Activated T-cell treated with anti-CD3 and anti-CD28 coated beads, Interleukin-2, amount 50 U/mL, for 24 hours (primary cell): ENCODE data around the gene OSBP2.

Experiments
- DNase-seq: peaks from one replicate; pipeline ENCODE4 v3.0.0-alpha.2; 2020
- H3K27ac Mint-ChIP-seq: 2 replicates; pipeline ENCODE4 v1.8.0; 2020; ENCODE audit warnings: mild to moderate bottlenecking, mixed read lengths
- H3K27me3 Mint-ChIP-seq: 2 replicates; pipeline ENCODE4 v1.8.0; 2020; ENCODE audit warnings: mixed read lengths
- H3K36me3 Mint-ChIP-seq: 2 replicates; pipeline ENCODE4 v1.8.0; 2020; ENCODE audit warnings: low read depth, mixed read lengths
- H3K4me1 Mint-ChIP-seq: 2 replicates; pipeline ENCODE4 v1.8.0; 2020; ENCODE audit warnings: low read depth, mixed read lengths
- H3K4me3 Mint-ChIP-seq: 2 replicates; pipeline ENCODE4 v1.8.0; 2020; ENCODE audit warnings: mild to moderate bottlenecking, moderate library complexity, mixed read lengths
- H3K9me3 Mint-ChIP-seq: 2 replicates; pipeline ENCODE4 v1.8.0; 2020; ENCODE audit warnings: mixed read lengths

OSBP2 gene

DNA sequence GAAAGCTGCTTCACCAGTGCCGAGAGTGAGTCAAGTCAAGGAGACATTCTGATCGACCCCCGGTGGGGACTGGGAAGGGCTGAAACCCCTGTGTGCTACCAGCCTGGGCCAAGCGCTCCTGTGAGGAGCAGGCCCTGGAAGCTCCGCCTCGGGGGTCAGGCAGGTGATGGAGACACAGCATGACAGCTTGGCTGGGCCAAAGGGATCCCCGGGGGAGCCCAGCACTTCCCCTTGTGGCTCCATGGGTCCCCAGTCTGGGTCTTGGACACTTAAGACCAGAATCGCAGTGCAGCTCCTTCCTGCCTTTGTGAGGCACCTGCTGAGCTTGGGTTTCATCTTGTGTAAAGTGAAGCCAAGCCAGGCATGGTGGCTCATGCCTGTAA is 184.7 kb downstream of the OSBP2 start:
- DNase-seq, result no peak
- H3K4me1 Mint-ChIP-seq, result no peaks in the 10 kb centered on the region
- no peaks in the 10 kb centered on the region for H3K9me3 Mint-ChIP-seq
- H3K27ac Mint-ChIP-seq, result no peak overlapping the region
- H3K4me3 Mint-ChIP-seq, result no peak overlapping the region
- no peaks in the 10 kb centered on the region for H3K27me3 Mint-ChIP-seq
- H3K36me3 Mint-ChIP-seq, result no peaks in the 10 kb centered on the region

DNA sequence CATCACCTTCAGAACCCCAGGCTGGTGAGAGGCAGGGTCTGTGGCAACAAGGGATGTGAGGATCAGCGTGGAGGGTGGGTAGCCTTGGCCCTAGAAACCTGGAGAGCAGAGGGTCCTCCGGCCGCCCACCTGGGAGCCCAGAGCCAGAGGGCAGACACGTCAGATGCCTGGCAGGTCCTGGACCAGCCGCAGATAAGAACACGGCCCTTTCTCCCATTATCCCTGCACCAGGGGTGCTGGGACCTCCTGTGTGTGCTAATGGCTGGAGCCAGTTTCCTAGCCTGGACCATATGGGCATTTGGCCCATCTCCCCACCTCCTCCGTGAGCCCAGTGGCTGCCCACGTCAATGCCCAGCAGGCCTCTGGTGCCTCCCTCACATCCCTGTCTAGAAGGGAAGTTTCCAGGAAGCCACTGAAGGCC is 185.5 kb downstream of the OSBP2 start:
- no peaks in the 10 kb centered on the region for H3K9me3 Mint-ChIP-seq
- H3K27ac Mint-ChIP-seq, result no peak overlapping the region
- H3K4me1 Mint-ChIP-seq, result no peaks in the 10 kb centered on the region
- DNase-seq, result no peak
- no peak overlapping the region for H3K4me3 Mint-ChIP-seq
- H3K36me3 Mint-ChIP-seq, result no peaks in the 10 kb centered on the region
- H3K27me3 Mint-ChIP-seq, result no peaks in the 10 kb centered on the region

DNA sequence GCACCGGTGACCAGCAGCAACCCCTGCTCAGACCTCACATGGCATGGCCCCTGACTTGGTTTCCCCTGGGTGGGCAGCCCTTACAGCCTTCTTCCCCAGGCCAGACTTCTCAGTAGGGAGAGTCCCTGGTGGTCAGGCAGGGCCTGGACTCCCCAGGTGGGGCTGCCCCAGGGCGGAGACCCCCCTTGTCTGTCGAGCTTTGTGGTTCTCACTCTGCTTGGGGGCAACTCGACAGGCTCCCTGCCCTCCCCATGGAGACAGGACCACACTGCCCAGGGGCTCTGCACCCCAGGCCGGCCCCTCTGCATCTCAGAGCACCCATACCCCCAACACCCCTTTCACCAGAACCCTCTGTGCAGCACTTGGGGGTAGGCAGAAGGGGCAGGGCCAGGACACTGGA is 186.2 kb downstream of the OSBP2 start:
- H3K36me3 Mint-ChIP-seq, result no peaks in the 10 kb centered on the region
- H3K4me3 Mint-ChIP-seq, result no peak overlapping the region
- DNase-seq, result no peak
- H3K4me1 Mint-ChIP-seq, result no peaks in the 10 kb centered on the region
- H3K27me3 Mint-ChIP-seq, result no peaks in the 10 kb centered on the region
- no peaks in the 10 kb centered on the region for H3K9me3 Mint-ChIP-seq
- no peak overlapping the region for H3K27ac Mint-ChIP-seq

DNA sequence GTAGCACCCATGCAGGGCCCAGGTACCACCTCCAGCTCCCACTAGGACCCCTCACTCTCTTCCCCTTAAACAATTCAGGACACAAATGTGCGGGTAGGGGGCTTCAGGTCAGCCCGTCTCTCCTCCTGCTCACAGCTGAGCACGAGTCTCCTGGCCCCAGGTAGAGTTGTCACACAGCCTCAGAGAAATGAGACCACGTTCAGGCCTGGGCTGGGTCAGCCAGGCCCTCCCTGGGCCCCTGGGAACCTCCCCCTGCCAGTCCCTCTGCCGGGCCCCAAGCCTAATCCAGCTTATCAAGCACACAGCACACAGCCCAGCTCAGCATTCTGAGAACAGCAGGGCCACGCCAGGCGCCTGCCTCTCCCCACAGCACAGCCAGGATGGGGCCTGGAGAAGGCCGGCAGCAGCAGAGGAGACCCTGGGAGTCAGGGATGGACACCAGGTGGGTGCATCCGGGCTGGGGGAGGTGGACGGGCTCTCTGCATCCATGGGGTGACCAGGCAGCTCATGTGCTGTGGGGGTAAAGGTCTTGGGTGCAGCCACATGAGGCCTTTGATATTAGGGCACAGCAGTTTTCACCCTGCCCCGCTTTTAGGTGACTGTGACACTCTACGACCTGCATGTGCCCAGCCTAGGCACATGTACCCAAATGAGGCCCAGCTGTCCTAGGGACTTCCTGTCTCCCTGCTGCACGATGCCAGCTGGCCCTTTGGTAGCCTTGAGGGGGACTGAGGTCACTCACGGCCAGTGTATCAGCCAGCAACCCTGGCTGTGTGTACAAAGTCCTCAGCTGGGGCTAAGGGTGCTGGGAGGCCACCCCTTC is 186.9 kb downstream of the OSBP2 start:
- no peak overlapping the region for H3K27ac Mint-ChIP-seq
- no peaks in the 10 kb centered on the region for H3K36me3 Mint-ChIP-seq

DNA sequence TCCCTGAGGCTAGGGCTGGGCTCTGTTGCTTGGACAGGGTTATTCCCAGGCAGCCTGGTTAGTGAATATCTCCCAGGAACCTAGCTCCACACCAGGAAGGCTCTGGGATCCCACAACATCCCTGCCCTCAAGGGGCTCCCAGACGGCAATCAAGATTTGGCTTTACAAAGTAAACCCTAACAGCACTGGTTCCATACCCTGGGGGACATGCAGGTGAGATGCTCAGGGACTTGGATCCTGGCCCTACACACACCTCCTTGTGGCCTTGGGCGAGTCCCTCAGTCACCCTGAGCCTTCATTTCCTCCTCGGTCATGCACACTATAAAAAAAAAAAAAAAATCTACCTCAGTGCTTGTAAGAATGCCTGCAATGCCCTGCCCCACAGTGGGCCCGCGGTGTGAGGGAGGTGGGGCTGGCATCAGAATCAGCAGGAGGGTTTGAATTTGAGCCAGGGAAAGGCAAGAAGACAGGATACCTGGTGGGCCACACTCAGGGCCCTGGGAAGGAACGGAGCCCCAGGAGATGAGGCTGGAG is 187.6 kb downstream of the OSBP2 start:
- Mint-ChIP-seq H3K27me3 (no peaks in the 10 kb centered on the region), H3K36me3 (no peaks in the 10 kb centered on the region), H3K4me3 (no peak overlapping the region), H3K9me3 (no peaks in the 10 kb centered on the region), H3K27ac (no peak overlapping the region), H3K4me1 (no peaks in the 10 kb centered on the region)
- DNase-seq, result no peak

More for the DNA sequence above, 186.9 kb downstream of the OSBP2 start:
- no peaks in the 10 kb centered on the region for H3K4me1 Mint-ChIP-seq
- no peak overlapping the region for H3K4me3 Mint-ChIP-seq
- DNase-seq, result no peak
- no peaks in the 10 kb centered on the region for H3K27me3 Mint-ChIP-seq
- H3K9me3 Mint-ChIP-seq, result no peaks in the 10 kb centered on the region

DNA sequence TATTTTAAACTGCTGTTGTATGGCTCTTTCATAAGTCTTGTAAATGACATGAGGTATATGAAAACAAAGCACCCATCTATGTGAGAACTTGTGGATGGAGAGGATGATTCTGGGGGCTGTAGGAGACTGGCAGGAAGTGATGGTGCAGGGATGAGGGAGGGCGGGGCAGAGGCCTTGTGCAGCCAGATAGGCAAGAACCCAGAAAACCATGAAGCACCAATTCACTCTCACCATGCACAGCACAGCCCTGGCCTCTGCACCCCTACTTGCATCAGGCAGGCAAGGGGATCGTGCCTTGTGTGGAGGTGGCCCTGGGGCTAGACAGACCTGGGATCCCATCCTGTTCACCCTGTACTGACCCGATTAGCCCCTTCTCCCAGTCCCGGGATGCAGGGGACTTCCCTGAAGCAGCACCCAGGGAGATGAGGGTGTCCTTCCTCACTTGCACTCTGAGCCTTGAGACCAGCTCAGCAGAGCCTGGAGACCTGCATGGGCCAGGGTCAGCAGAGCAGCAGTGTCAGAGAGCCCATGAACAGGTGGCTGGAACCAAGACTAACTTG is 188.4 kb downstream of the OSBP2 start:
- DNase-seq, result no peak
- H3K4me1 Mint-ChIP-seq, result no peaks in the 10 kb centered on the region
- no peak overlapping the region for H3K4me3 Mint-ChIP-seq
- H3K36me3 Mint-ChIP-seq, result peaks cover 4% of the 10 kb centered on the region
- no peaks in the 10 kb centered on the region for H3K27me3 Mint-ChIP-seq
- H3K9me3 Mint-ChIP-seq, result no peaks in the 10 kb centered on the region
- H3K27ac Mint-ChIP-seq, result no peak overlapping the region

DNA sequence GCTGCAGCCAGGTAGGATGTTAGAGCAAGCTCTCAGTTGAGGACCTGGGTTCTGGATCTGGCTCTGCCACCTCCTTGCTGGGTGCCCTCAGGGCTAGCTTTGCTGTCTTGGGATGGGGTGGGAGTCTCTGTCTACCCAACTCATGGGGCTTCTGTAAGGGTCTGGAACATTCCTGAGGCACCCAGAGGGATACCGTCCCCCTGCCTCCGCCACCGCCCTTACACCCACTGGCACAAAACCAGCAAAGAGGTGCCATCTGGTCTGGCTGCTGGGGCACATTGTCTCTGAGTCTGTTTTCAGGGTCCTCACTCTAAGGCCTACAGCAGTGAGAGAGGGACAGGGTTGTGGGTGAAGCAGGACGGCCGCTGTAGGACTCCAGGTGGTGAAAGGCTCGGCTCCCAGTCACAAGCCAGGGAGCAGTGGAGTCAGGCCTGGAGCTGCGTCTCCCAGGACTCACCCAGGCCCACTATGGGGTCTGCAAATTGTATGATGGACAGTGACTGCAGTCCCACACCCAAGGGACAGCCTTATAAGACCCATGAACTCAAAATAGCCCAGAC is 189.0 kb downstream of the OSBP2 start:
- Mint-ChIP-seq H3K4me3 (no peak overlapping the region), H3K9me3 (no peaks in the 10 kb centered on the region), H3K27me3 (no peaks in the 10 kb centered on the region), H3K4me1 (no peaks in the 10 kb centered on the region), H3K27ac (no peak overlapping the region), H3K36me3 (peaks cover 4% of the 10 kb centered on the region)
- no peak for DNase-seq

DNA sequence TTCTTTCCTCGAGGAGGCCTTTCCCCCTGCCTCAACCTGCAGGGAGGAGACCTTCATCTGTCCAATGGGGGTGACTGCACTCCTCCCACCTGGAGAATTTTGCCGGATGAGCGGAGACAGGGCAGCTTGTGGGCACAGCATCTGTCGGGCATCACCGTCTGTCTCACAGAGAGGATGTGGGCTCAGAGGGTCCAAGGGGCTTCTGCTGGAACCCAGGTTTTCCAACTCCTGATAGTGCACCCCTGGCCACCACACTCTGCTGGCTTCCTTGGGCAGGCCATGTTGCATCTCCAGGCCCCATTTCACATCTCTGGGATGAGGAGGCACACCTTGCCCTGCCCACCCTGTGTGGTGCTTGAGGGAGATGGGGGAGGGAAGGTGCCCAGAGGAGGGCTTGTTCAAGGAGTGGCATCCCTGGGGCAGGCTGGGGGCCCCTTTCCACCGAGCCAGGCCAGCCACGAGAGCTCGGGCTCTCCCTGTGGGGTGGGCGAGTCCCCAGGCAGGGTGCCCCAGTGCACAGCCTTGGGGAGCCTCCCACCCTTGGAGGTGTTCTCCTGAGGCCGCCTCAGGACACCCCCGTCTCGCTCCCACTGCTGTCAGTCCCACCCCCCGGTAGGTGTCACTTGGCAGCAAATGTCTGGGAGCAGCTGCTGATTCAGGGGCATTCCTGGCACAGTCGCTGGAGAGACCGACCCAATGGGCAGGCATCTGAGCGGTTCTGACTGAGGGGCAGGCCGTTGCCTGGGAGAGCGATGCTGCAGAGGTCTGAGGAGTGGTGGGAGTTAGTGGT is 189.7 kb downstream of the OSBP2 start:
- DNase-seq, result no peak
- Mint-ChIP-seq H3K27ac (no peak overlapping the region), H3K4me1 (no peaks in the 10 kb centered on the region), H3K36me3 (peaks cover 6% of the 10 kb centered on the region), H3K4me3 (no peak overlapping the region), H3K27me3 (no peaks in the 10 kb centered on the region), H3K9me3 (no peaks in the 10 kb centered on the region)

DNA sequence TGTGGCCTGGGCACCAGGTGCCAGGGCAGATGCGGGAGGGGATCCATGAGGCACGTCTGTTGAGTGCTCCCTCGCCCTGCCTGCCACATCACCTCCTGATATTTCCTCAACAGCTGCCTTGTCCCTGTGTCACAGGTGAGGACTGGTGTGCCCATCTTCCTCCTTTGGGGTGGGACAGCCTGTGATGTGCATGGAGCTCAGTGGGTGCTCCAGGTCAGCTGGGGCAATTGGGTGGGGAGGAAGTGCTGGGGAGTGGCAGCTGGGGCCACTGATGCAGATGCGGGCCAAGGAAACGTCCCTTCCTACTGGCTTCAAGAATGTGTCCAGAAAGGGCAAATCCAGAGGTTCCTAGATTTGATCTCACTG is 190.3 kb downstream of the OSBP2 start:
- H3K27ac Mint-ChIP-seq, result no peak overlapping the region

DNA sequence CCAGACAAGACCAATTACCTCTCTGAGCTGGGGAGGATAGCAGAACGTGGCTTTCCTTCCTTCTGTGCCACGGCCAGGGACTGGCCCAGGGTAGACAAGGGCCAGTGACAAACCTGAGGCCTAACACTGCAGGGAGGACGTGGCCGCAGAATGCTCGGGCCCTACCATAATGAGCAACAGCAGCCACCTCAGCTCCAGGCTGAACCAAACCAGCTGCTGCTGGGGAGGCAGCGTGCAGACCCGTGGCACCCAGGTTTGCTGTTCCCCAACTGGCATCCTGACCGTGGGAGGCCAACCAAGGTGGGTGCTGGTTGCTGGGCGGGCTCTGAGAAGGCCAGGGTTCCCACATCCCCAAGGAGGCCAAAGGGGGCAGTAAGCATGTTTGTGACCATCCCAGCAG is 190.9 kb downstream of the OSBP2 start:
- peaks cover 11% of the 10 kb centered on the region for H3K36me3 Mint-ChIP-seq
- no peak overlapping the region for H3K27ac Mint-ChIP-seq
- no peak for DNase-seq
- no peaks in the 10 kb centered on the region for H3K27me3 Mint-ChIP-seq
- no peaks in the 10 kb centered on the region for H3K9me3 Mint-ChIP-seq
- no peaks in the 10 kb centered on the region for H3K4me1 Mint-ChIP-seq
- no peak overlapping the region for H3K4me3 Mint-ChIP-seq

More for the DNA sequence above, 190.3 kb downstream of the OSBP2 start:
- DNase-seq, result no peak
- Mint-ChIP-seq H3K9me3 (no peaks in the 10 kb centered on the region), H3K4me3 (no peak overlapping the region), H3K27me3 (no peaks in the 10 kb centered on the region), H3K4me1 (no peaks in the 10 kb centered on the region), H3K36me3 (peaks cover 8% of the 10 kb centered on the region)

DNA sequence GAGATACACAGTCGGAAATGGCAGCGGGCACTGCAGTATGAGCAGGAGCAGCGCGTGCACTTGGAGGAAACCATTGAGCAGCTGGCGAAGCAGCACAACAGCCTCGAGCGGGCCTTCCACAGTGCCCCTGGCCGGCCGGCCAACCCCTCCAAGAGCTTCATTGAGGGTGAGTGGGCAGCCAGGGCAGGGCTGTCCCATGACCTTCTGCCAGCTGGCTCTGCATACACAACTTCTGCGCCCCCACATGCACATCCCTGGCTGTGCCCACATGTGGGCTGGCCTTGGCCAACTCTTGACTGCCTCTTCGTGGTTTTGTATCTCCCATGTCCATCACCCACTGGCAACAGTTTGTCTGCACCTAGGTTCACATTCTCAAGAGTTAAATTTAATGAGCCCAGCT is 192.8 kb downstream of the OSBP2 start:
- H3K9me3 Mint-ChIP-seq, result no peaks in the 10 kb centered on the region
- DNase-seq, result no peak

DNA sequence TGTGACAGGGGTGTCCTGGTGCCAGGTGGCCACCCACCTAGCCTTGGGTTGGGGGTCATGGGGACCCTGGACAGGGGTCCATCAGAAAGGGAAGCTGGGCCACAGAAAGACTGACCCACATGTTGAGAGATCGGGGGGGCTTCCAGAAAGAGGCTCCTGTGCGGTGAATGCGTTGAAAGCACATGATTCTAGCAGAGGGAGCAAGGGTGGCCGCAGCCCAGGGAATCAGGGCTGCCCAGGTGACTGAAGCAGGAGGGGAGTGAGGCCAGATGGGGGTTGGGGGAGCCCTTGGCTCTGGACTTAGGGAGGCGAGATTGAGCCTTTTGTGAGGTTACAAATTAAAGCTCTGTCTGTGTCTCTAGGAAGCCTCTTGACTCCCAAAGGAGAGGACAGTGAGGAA is 193.2 kb downstream of the OSBP2 start:
- H3K4me3 Mint-ChIP-seq, result no peak overlapping the region
- DNase-seq, result no peak
- no peaks in the 10 kb centered on the region for H3K27me3 Mint-ChIP-seq
- H3K27ac Mint-ChIP-seq, result no peak overlapping the region
- no peaks in the 10 kb centered on the region for H3K9me3 Mint-ChIP-seq
- no peaks in the 10 kb centered on the region for H3K4me1 Mint-ChIP-seq
- H3K36me3 Mint-ChIP-seq, result peaks cover 11% of the 10 kb centered on the region

More for the DNA sequence above, 192.8 kb downstream of the OSBP2 start:
- H3K27me3 Mint-ChIP-seq, result no peaks in the 10 kb centered on the region
- peaks cover 11% of the 10 kb centered on the region for H3K36me3 Mint-ChIP-seq
- no peaks in the 10 kb centered on the region for H3K4me1 Mint-ChIP-seq
- H3K27ac Mint-ChIP-seq, result no peak overlapping the region
- no peak overlapping the region for H3K4me3 Mint-ChIP-seq

DNA sequence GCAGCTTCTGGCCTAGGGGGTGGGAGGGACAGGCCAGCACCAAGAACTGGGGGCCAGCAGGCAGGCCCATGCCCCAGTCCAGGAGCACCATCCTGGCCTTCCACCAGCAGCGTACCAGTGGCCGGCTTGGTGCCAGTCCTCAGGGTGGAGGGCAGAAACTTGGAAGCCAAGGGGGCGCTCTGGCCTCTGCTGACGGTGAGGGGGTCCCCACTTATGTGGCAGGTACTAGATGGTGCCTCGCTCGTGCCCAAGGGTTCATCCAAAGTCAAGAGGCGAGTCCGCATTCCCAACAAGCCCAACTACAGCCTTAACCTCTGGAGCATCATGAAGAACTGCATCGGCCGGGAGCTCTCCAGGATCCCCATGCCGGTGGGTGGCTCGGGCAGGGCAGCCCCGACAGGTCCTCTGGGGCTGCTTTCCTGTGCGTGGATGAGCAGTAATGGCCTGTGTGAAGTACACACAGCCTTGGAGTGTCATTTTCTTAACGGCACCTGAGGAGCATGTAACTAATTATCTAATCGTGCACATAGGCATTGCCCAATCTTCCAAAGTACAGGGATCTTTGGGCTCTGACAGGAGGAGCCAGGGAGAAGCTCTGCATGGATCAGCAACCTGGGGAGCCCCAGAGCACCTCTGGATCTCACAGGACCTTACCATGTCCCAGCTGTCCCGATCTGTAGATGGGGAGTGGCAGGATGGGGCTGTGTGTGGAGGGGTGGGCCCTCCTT is 194.8 kb downstream of the OSBP2 start:
- Mint-ChIP-seq H3K27ac (no peak overlapping the region), H3K9me3 (no peaks in the 10 kb centered on the region), H3K4me1 (peaks cover 12% of the 10 kb centered on the region), H3K4me3 (no peak overlapping the region), H3K27me3 (no peaks in the 10 kb centered on the region), H3K36me3 (peaks cover 11% of the 10 kb centered on the region)
- no peak for DNase-seq

DNA sequence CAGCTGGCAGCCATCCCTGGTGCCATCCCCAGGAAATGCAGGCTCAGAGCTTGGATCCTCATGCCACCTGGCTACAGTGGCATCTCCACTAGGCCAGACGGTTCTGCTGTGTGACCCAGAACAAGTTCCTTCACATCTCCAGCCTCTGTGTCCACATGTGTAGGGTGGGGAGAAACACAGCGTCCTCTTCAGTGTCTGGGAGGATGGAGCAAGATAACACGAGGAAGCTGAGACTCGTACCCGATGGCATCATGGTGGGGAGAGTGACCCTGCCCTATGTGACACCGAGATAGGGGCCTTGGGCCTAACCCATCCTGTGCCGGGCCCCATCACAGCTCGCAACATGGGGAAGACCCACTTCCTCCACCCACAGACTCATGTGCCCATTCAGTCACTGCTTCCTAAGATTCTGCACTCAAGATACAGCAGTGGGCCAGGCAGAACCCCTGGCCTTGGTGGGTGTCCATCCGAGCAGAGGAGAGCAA is 195.4 kb downstream of the OSBP2 start:
- DNase-seq, result no peak
- Mint-ChIP-seq H3K9me3 (no peaks in the 10 kb centered on the region), H3K36me3 (peaks cover 11% of the 10 kb centered on the region), H3K27me3 (no peaks in the 10 kb centered on the region), H3K4me3 (no peak overlapping the region), H3K27ac (no peak overlapping the region), H3K4me1 (peaks cover 19% of the 10 kb centered on the region)
